GM13976 (cell line): ENCODE results near the gene EGLN1.

Experiments used
- DNase-seq: peaks from one replicate; pipeline ENCODE4 v3.0.0; 2012; ENCODE audit warnings: low spot score
- in situ Hi-C: fragments of 300-500 bp; cut with MboI; formaldehyde crosslinking; loops from one replicate; pipeline ENCODE4 v1.12.0; 2022; ENCODE audit warnings: low sequenced_read_pairs, mixed read lengths, inconsistent platforms; ENCODE audit not compliant: unreplicated experiment
- TF ChIP-seq, protein P1 (sequence below): IDR thresholded peaks from 2 replicates; pipeline ENCODE4 v1.5.1; 2012; ENCODE audit warnings: borderline replicate concordance, mild to moderate bottlenecking; ENCODE audit not compliant: insufficient read depth; ENCODE audit errors: extremely low read depth, missing control alignments, control extremely low read depth

Gene EGLN1

DNA sequence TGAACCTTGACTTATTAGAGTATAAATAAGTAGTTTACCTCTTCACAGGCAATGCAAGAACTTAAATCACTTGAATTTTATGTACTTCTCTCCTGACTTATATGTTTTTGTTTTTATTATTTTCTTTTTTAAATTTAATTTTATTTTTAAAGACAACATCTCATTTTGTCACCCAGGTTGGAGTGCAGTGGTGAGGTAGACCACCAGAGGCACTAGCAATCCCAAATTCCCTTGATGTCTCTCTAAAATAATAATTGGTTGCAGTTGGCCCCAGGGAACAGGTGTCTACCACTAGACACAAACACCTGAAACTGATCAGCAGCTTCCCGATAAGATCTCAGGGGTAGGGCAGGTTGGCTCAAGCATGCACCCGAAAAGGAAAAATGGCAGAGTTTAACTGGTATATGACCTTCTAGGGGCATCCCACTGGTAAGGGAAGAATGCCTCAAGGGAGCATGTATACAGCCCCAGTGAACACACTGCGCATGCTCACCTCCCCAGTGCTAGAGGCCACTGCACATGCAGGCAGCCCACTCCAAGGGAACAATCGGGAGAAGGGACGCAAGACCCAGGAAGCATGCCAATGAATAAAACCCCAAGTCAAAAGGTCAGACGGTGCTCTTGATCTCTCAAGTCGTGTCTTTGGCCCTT, 99.1 kb downstream of the EGLN1 start:
- DNase-seq = no peak
- in situ Hi-C loops = no loop called here
- TF ChIP-seq, protein P1, sequence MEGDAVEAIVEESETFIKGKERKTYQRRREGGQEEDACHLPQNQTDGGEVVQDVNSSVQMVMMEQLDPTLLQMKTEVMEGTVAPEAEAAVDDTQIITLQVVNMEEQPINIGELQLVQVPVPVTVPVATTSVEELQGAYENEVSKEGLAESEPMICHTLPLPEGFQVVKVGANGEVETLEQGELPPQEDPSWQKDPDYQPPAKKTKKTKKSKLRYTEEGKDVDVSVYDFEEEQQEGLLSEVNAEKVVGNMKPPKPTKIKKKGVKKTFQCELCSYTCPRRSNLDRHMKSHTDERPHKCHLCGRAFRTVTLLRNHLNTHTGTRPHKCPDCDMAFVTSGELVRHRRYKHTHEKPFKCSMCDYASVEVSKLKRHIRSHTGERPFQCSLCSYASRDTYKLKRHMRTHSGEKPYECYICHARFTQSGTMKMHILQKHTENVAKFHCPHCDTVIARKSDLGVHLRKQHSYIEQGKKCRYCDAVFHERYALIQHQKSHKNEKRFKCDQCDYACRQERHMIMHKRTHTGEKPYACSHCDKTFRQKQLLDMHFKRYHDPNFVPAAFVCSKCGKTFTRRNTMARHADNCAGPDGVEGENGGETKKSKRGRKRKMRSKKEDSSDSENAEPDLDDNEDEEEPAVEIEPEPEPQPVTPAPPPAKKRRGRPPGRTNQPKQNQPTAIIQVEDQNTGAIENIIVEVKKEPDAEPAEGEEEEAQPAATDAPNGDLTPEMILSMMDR = no peak

DNA sequence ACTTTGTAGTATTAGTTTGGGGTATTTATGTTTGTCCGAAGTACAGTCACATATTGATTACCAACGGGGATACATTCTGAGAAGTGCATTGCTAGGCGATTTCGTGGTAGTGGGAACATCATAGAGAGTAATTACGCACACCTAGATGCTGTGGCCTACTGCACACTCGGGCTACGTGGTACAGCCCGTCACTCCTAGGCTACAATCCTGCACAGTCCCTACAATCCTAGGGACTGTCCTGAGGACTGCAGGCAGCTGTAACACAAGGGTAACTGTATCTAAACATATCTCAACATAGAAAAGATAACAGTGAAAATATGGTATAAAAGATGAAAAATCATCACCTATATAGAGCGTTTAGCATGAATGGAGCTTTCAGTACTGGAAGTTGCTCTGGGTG, 103.0 kb downstream of the EGLN1 start:
- no peak for DNase-seq
- TF ChIP-seq, protein P1 = no peak
- in situ Hi-C loops = no loop called here

DNA sequence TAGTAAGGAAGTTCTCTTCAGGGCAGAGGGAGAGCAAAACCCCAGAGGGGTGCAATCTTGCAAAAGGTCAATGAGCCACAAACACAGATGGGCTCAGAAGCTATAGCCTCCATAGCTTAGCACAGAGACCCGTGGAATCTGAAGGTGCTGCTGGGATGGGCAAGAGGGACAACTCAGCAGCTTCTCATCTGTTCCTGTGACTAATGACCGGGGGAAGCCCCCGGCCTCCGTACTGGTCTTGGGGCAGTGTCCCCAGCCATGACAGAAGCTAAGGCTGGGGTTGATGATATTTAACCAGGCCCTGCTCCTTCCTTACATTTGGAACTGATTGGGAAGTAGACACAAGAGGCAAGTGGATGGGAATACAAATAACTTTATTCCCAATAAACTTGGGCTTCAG, 103.5 kb downstream of the EGLN1 start:
- in situ Hi-C loops = no loop called here
- no peak for DNase-seq
- TF ChIP-seq, protein P1 = no peak

DNA sequence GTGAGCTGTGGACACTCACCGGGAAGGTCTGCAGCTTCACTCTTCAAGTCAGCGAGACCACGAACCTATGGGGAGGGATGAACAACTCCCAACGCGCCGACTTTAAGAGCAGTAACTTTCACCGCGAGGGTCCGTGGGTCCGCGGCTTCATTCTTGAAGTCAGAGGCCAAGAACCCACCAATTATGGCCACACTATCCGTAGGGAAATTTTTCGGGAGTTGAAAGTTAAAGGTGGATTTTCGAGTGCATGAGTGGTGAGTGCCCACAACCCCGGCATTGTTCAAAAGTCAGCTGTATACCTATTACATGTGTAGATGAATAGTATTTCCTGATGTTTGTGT, 104.1 kb downstream of the EGLN1 start:
- no peak for DNase-seq
- TF ChIP-seq, protein P1 = no peak
- in situ Hi-C loops = no loop called here

DNA sequence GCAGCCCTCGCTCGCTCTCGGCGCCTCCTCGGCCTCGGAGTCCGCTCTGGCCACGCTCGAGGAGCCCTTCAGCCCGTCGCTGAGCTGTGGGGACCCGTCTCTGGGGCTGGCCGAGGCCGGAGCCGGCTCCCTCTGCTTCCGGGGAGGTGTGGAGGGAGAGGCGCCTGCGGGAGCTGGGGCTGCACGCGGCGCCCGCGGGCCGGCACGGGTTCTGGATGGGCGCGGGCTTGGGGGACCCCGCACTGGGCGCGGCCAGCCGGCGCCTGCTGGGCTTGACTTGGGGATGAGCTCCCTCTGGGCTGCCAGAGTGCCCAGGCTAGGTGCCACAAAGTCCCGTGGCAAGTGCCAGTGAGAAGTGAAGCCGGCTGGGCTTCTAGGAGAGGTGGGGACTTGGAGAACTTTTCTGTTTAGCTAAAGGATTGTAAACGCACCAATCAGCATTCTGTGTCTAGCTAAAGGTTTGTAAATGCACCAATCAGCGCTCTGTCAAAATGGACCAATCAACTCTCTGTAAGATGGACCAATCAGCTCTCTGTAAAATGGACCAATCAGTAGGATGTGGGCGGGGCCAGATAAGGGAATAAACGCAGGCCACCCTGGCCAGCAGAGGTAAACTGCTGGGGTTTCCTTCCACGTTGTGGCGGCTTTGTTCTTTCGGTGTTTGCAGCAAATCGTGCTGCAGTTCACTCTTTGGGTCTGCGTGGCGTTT, 104.6 kb downstream of the EGLN1 start:
- in situ Hi-C loops = no loop called here
- TF ChIP-seq, protein P1 = no peak
- no peak for DNase-seq

DNA sequence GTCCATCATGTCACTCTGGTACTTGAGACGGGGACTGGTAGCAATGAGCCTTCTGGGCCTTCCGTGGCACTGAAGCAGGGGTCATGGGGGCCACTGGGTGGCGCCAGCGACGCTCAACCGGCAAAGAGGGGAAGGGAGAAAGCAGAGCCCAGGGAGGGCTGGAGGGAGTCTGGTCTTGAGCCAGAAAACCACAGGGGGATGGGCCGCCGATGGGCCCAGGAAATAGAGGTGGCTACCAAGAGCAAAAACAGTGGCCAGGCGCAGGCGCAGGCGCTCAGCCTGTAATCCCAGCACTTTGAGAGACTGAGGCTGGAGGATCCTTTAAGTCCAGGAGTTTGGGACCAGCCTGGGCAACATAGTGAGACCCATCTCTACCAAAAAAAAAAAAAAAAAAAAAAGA, 106.2 kb downstream of the EGLN1 start:
- TF ChIP-seq, protein P1 = peak; percentile 78

More for the DNA sequence above, 106.2 kb downstream of the EGLN1 start:
- in situ Hi-C loops = no loop called here
- peak; percentile 67 for DNase-seq
